SK-N-SH treated with all-trans-retinoic acid at 6 μM for 48 hours (cell line): ENCODE results near the gene SELP.

ENCODE experiments used
- ATAC-seq: fragments of 200-7000 bp; cut with Tn5 transposase; 3 replicates; pipeline ENCODE4 v1.9.1; 2020; ENCODE audit warnings: mild to moderate bottlenecking, moderate library complexity
- ARNTL ChIP-seq: fragments of 450-650 bp; formaldehyde crosslinking; IDR thresholded peaks from 2 replicates; pipeline ENCODE4 v1.5.0; 2020; ENCODE audit warnings: low read depth, mild to moderate bottlenecking, moderate library complexity, borderline replicate concordance
- BACH2 ChIP-seq: fragments of 250-450 bp; sonication (Bioruptor Pico); IDR thresholded peaks from 2 replicates; pipeline ENCODE4 v1.9.0; 2021; ENCODE audit warnings: mild to moderate bottlenecking, borderline replicate concordance
- CSDC2 ChIP-seq: fragments of 250-450 bp; sonication (Bioruptor Pico); IDR thresholded peaks from 2 replicates; pipeline ENCODE4 v1.5.0; 2020; ENCODE audit warnings: mild to moderate bottlenecking, moderate library complexity
- ESRRG ChIP-seq: fragments of 250-450 bp; sonication (Bioruptor Pico); IDR thresholded peaks from 2 replicates; pipeline ENCODE4 v1.6.1; 2021; ENCODE audit warnings: mild to moderate bottlenecking
- GLIS3 ChIP-seq: fragments of 250-450 bp; sonication (Bioruptor Pico); IDR thresholded peaks from 2 replicates; pipeline ENCODE4 v1.5.0; 2020; ENCODE audit warnings: mild to moderate bottlenecking, moderate library complexity
- ISL1 ChIP-seq: fragments of 250-450 bp; sonication (Bioruptor Pico); IDR thresholded peaks from 2 replicates; pipeline ENCODE4 v2.1.2; 2022; ENCODE audit warnings: mild to moderate bottlenecking, moderate library complexity
- OSR1 ChIP-seq: fragments of 250-450 bp; sonication (Bioruptor Pico); IDR thresholded peaks from 2 replicates; pipeline ENCODE4 v1.8.0; 2022; ENCODE audit warnings: moderate library complexity, mild to moderate bottlenecking, inconsistent platforms
- PPARA ChIP-seq: fragments of 250-450 bp; sonication (Bioruptor Pico); IDR thresholded peaks from 2 replicates; pipeline ENCODE4 v1.5.0; 2020; ENCODE audit warnings: mild to moderate bottlenecking, borderline replicate concordance
- RARB ChIP-seq: fragments of 250-450 bp; sonication (Bioruptor Pico); IDR thresholded peaks from 2 replicates; pipeline ENCODE4 v1.8.0; 2021; ENCODE audit warnings: mild to moderate bottlenecking, moderate library complexity
- SNAI2 ChIP-seq: fragments of 250-450 bp; sonication (Bioruptor Pico); IDR thresholded peaks from 2 replicates; pipeline ENCODE4 v1.5.0; 2020; ENCODE audit warnings: mild to moderate bottlenecking, moderate library complexity
- TCF4 ChIP-seq: fragments of 250-450 bp; sonication (Bioruptor Pico); IDR thresholded peaks from 2 replicates; pipeline ENCODE4 v1.8.0; 2021; ENCODE audit warnings: mild to moderate bottlenecking, moderate library complexity, borderline replicate concordance
- TOX ChIP-seq: fragments of 250-450 bp; sonication (Bioruptor Pico); IDR thresholded peaks from 2 replicates; pipeline ENCODE4 v1.8.0; 2021; ENCODE audit warnings: mild to moderate bottlenecking, moderate library complexity, borderline replicate concordance
- ZC3H10 ChIP-seq: fragments of 250-450 bp; sonication (Bioruptor Pico); IDR thresholded peaks from 2 replicates; pipeline ENCODE4 v1.5.1; 2021; ENCODE audit warnings: mild to moderate bottlenecking, moderate library complexity
- ZFP30 ChIP-seq: fragments of 450-650 bp; formaldehyde crosslinking; IDR thresholded peaks from 2 replicates; pipeline ENCODE4 v1.5.0; 2022; ENCODE audit warnings: mild to moderate bottlenecking, moderate library complexity
- ZNF565 ChIP-seq: fragments of 450-650 bp; formaldehyde crosslinking; conservative IDR thresholded peaks from 2 replicates; pipeline ENCODE4 v1.5.0; 2020; ENCODE audit warnings: low read depth, mild to moderate bottlenecking, moderate library complexity
- ZNF70 ChIP-seq: fragments of 450-650 bp; formaldehyde crosslinking; IDR thresholded peaks from 2 replicates; pipeline ENCODE4 v1.5.0; 2020; ENCODE audit warnings: mild to moderate bottlenecking, moderate library complexity
- ZNF8 ChIP-seq: fragments of 450-650 bp; formaldehyde crosslinking; IDR thresholded peaks from 2 replicates; pipeline ENCODE4 v1.5.0; 2020; ENCODE audit warnings: mild to moderate bottlenecking, moderate library complexity
- TF ChIP-seq, protein P1 (sequence below): fragments of 250-450 bp; sonication (Bioruptor Pico); IDR thresholded peaks from 2 replicates; pipeline ENCODE4 v1.5.1; 2021; ENCODE audit warnings: mild to moderate bottlenecking, moderate library complexity
- TF ChIP-seq, protein P2 (sequence below): fragments of 250-450 bp; sonication (Bioruptor Pico); IDR thresholded peaks from 2 replicates; pipeline ENCODE4 v1.5.0; 2020; ENCODE audit warnings: mild to moderate bottlenecking, moderate library complexity
- TF ChIP-seq, protein P3 (sequence below): fragments of 250-450 bp; sonication (Bioruptor Pico); IDR thresholded peaks from 2 replicates; pipeline ENCODE4 v1.8.0; 2021; ENCODE audit warnings: low read depth, mild to moderate bottlenecking, moderate library complexity, borderline replicate concordance
- TF ChIP-seq, protein P4 (sequence below): fragments of 250-450 bp; sonication (Bioruptor Pico); IDR thresholded peaks from 2 replicates; pipeline ENCODE4 v1.5.1; 2020; ENCODE audit warnings: low read depth, mild to moderate bottlenecking, moderate library complexity
- TF ChIP-seq, protein P5 (sequence below): fragments of 250-450 bp; sonication (Bioruptor Pico); IDR thresholded peaks from 2 replicates; pipeline ENCODE4 v1.8.0; 2020; ENCODE audit warnings: mild to moderate bottlenecking, moderate library complexity, borderline replicate concordance

SELP gene

DNA sequence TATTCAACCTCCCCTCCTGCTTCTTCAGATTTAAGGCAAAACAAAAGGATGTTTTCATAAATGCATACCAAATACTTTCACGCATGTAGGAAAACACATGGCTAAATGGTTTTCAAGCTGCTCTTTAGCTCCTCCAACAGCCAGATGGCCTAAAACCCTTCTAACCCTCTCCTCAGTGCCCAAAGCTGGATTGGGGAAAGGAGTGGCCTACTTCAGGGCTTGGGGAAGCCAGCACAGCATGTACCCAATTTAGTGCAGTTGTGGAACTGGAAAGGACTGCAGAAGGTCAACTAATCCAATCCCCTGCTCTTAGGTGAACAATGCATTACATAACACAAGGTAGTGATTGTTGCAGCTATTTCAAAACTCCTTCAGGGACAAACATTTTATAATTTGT is 53.0 kb downstream of the SELP start:
- TF ChIP-seq, protein P1, sequence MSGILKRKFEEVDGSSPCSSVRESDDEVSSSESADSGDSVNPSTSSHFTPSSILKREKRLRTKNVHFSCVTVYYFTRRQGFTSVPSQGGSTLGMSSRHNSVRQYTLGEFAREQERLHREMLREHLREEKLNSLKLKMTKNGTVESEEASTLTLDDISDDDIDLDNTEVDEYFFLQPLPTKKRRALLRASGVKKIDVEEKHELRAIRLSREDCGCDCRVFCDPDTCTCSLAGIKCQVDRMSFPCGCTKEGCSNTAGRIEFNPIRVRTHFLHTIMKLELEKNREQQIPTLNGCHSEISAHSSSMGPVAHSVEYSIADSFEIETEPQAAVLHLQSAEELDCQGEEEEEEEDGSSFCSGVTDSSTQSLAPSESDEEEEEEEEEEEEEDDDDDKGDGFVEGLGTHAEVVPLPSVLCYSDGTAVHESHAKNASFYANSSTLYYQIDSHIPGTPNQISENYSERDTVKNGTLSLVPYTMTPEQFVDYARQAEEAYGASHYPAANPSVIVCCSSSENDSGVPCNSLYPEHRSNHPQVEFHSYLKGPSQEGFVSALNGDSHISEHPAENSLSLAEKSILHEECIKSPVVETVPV (CRISPR knock-in tag), result no peak
- TF ChIP-seq, protein P2, sequence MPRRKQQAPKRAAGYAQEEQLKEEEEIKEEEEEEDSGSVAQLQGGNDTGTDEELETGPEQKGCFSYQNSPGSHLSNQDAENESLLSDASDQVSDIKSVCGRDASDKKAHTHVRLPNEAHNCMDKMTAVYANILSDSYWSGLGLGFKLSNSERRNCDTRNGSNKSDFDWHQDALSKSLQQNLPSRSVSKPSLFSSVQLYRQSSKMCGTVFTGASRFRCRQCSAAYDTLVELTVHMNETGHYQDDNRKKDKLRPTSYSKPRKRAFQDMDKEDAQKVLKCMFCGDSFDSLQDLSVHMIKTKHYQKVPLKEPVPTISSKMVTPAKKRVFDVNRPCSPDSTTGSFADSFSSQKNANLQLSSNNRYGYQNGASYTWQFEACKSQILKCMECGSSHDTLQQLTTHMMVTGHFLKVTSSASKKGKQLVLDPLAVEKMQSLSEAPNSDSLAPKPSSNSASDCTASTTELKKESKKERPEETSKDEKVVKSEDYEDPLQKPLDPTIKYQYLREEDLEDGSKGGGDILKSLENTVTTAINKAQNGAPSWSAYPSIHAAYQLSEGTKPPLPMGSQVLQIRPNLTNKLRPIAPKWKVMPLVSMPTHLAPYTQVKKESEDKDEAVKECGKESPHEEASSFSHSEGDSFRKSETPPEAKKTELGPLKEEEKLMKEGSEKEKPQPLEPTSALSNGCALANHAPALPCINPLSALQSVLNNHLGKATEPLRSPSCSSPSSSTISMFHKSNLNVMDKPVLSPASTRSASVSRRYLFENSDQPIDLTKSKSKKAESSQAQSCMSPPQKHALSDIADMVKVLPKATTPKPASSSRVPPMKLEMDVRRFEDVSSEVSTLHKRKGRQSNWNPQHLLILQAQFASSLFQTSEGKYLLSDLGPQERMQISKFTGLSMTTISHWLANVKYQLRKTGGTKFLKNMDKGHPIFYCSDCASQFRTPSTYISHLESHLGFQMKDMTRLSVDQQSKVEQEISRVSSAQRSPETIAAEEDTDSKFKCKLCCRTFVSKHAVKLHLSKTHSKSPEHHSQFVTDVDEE (CRISPR knock-in tag), result no peak
- TF ChIP-seq, protein P3, sequence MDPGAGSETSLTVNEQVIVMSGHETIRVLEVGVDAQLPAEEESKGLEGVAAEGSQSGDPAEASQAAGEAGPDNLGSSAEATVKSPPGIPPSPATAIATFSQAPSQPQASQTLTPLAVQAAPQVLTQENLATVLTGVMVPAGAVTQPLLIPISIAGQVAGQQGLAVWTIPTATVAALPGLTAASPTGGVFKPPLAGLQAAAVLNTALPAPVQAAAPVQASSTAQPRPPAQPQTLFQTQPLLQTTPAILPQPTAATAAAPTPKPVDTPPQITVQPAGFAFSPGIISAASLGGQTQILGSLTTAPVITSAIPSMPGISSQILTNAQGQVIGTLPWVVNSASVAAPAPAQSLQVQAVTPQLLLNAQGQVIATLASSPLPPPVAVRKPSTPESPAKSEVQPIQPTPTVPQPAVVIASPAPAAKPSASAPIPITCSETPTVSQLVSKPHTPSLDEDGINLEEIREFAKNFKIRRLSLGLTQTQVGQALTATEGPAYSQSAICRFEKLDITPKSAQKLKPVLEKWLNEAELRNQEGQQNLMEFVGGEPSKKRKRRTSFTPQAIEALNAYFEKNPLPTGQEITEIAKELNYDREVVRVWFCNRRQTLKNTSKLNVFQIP (CRISPR knock-in tag), result no peak
- no peak for TF ChIP-seq ZFP30 (CRISPR knock-in tag)
- no peak for TF ChIP-seq GLIS3 (CRISPR knock-in tag)
- no peak for TF ChIP-seq ZNF8 (CRISPR knock-in tag)
- TF ChIP-seq OSR1 (CRISPR knock-in tag), result no peak
- TF ChIP-seq ZC3H10 (CRISPR knock-in tag), result no peak
- no peak for TF ChIP-seq RARB (CRISPR knock-in tag)
- ATAC-seq, result no peak

DNA sequence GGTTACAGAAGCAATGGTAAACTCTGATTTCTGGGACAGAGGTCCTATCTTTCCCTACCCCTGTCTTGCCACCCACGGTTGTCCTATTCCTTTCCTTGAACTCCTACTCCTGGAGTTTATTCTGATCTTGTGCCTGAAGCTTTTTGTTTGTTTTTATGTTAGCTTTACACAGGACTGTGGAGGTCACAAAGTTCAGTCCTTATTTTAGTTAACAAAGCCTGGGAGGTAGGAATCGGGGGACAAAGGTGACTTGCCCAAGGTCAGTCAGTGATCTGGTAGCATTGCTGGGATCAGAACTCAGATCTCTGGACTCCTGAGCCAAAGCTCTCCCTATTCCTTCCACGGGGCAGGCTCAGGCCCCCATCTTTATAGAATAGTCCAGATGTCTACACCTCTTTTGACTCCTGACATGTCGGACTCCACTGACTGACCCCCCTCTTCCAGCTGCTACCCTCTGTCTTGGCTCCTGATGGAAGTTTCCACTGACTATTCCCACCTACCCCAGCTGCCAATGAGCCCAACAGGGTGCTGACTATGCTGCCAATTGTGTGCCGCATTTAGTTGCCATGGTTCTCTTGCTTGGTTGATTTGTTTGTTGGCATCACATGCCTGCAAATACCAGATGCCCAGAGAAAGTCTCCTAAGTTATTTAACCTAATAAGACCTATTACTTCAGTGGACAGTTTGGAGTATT is 53.5 kb downstream of the SELP start:
- no peak for ATAC-seq
- no peak for TF ChIP-seq OSR1 (CRISPR knock-in tag)
- TF ChIP-seq ZNF70 (CRISPR knock-in tag), result no peak
- no peak for TF ChIP-seq PPARA (CRISPR knock-in tag)
- no peak for TF ChIP-seq ARNTL (CRISPR knock-in tag)
- no peak for TF ChIP-seq ISL1 (CRISPR knock-in tag)
- no peak for TF ChIP-seq RARB (CRISPR knock-in tag)

DNA sequence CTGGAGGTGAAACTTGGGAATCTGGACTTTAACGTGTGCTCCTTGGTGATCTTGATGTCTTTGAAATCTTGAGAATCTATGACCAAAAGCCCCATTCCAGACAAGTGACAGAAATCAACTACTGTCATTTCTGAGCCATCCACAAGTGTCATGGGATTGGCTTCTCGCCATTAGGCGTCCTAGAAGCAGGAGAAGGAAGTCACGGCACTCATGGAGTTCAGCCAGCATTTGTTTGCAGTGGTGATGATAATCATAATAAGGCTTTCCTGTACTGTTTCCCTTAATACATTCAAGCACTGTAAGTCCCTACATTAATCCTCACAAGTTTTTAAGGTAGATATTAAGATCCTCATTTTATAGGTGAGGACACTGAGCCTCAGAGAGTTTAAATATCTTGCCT is 55.6 kb downstream of the SELP start:
- no peak for ATAC-seq
- TF ChIP-seq, protein P4, sequence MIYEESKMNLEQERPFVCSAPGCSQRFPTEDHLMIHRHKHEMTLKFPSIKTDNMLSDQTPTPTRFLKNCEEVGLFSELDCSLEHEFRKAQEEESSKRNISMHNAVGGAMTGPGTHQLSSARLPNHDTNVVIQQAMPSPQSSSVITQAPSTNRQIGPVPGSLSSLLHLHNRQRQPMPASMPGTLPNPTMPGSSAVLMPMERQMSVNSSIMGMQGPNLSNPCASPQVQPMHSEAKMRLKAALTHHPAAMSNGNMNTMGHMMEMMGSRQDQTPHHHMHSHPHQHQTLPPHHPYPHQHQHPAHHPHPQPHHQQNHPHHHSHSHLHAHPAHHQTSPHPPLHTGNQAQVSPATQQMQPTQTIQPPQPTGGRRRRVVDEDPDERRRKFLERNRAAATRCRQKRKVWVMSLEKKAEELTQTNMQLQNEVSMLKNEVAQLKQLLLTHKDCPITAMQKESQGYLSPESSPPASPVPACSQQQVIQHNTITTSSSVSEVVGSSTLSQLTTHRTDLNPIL, result no peak
- TF ChIP-seq OSR1 (CRISPR knock-in tag) (no peak), ISL1 (CRISPR knock-in tag) (no peak), BACH2 (CRISPR knock-in tag) (no peak), ZC3H10 (CRISPR knock-in tag) (no peak), ESRRG (CRISPR knock-in tag) (no peak), ARNTL (CRISPR knock-in tag) (no peak), RARB (CRISPR knock-in tag) (no peak), TOX (CRISPR knock-in tag) (no peak), TCF4 (CRISPR knock-in tag) (no peak), SNAI2 (CRISPR knock-in tag) (no peak), ZNF565 (CRISPR knock-in tag) (no peak), CSDC2 (no peak), GLIS3 (CRISPR knock-in tag) (no peak)
- TF ChIP-seq, protein P1 (CRISPR knock-in tag), result no peak
- TF ChIP-seq, protein P5, sequence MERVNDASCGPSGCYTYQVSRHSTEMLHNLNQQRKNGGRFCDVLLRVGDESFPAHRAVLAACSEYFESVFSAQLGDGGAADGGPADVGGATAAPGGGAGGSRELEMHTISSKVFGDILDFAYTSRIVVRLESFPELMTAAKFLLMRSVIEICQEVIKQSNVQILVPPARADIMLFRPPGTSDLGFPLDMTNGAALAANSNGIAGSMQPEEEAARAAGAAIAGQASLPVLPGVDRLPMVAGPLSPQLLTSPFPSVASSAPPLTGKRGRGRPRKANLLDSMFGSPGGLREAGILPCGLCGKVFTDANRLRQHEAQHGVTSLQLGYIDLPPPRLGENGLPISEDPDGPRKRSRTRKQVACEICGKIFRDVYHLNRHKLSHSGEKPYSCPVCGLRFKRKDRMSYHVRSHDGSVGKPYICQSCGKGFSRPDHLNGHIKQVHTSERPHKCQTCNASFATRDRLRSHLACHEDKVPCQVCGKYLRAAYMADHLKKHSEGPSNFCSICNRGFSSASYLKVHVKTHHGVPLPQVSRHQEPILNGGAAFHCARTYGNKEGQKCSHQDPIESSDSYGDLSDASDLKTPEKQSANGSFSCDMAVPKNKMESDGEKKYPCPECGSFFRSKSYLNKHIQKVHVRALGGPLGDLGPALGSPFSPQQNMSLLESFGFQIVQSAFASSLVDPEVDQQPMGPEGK (CRISPR knock-in tag), result no peak
- TF ChIP-seq, protein P2 (CRISPR knock-in tag), result no peak
